ENCODE measurements around the gene CAMK2G. TPM values are rescaled to one million over a fixed set of nuclear protein-coding genes. Genes with fewer than 3 reads are reported as not detected.
A peak's percentile ranks its signal among the peaks of the same experiment; 100 is the strongest.

CAMK2G gene
- polyA plus RNA-seq, 2 of the 4 experiments (the other 2 are of a cell fraction): 22.6 to 25.5 TPM

GRCh38 chr10:73906524-73907447 lies 32.4 kb upstream of the CAMK2G start (continued):
- TF ChIP-seq PBX3 (IDR thresholded peaks at IDR 0.05) (peak; percentile 74; the same call in 1 of the 2 replicates), HOXB13 (CRISPR knock-in tag; IDR thresholded peaks at IDR 0.05; ENCODE audit: low read depth) (peak; percentile 52; the same call in 1 of the 2 replicates)

- CTCF ChIA-PET: interaction anchor here (2.3 to 16.7 kb wide), 3 partner anchors 14 to 56 kb away, joined by 6 to 196 read pairs (median 162); no protein-coding TSS in a partner anchor
- TF ChIP-seq RARB (CRISPR knock-in tag; IDR thresholded peaks at IDR 0.05) (no peak), CEBPB (IDR thresholded peaks at IDR 0.05) (no peak), FOSB (CRISPR knock-in tag; IDR thresholded peaks at IDR 0.05) (no peak), EHMT2 (IDR thresholded peaks at IDR 0.05; ENCODE audit: low read depth) (no peak), NR3C1 (IDR thresholded peaks at IDR 0.05) (no peak), ATOH8 (CRISPR knock-in tag; IDR thresholded peaks at IDR 0.05; ENCODE audit: low read depth) (no peak), FOSL2 (IDR thresholded peaks at IDR 0.05) (no peak), FOSL2 (CRISPR knock-in tag; IDR thresholded peaks at IDR 0.05) (no peak), KDM1A (IDR thresholded peaks at IDR 0.05; ENCODE audit: low read depth) (no peak), RFX5 (IDR thresholded peaks at IDR 0.05) (no peak), NPAS2 (CRISPR knock-in tag; IDR thresholded peaks at IDR 0.05; ENCODE audit: borderline replicate concordance) (no peak), ESRRA (IDR thresholded peaks at IDR 0.05; ENCODE audit: borderline replicate concordance, low read length) (no peak), MAX (IDR thresholded peaks at IDR 0.05) (no peak)
- H3K4me1 ChIP-seq: peaks cover 80% of the 10 kb centered on the region
- no peak for DNase-seq (ENCODE audit: low read depth in 1 of 2, low spot score in 1 of 2)
- 70% methylated on average over 4 of the region's 4 CpGs for WGBS (ENCODE audit: missing lambda C conversion rate)
- peak overlapping the region; percentile 91 to 96 for H3K27ac ChIP-seq
- no peak for FAIRE-seq
- peak overlapping the region; percentile 85 for H3K4me2 ChIP-seq
- POLR2A ChIA-PET: interaction anchor here (3.9 kb wide), 1 partner anchor 16 kb away, joined by 98 read pairs; no protein-coding TSS in a partner anchor
- ATAC-seq: no peak
- no peaks in the 10 kb centered on the region for H3K9me3 ChIP-seq
- H3K4me3 ChIP-seq: no peak overlapping the region
Measured at GRCh38 chr10:73905256-73906020, 31.1 kb upstream of the CAMK2G start.

GRCh38 chr10:73902351-73902750 lies 28.0 kb upstream of the CAMK2G start:
- DNase-seq (ENCODE audit: low read depth in 1 of 2, low spot score in 1 of 2) (no peak), ATAC-seq (no peak), FAIRE-seq (no peak)
- no peak overlapping the region for H3K4me3 ChIP-seq
- 90% methylated on average over 2 of the region's 2 CpGs for WGBS (ENCODE audit: missing lambda C conversion rate)
- peaks cover 68% of the 10 kb centered on the region for H3K4me1 ChIP-seq
- peak overlapping the region; percentile 69; the same call in 1 of the 3 replicates for H3K4me2 ChIP-seq
- CTCF ChIA-PET: interaction anchor here (0.6 to 26.6 kb wide), 7 partner anchors 11 to 199 kb away, joined by 3 to 936 read pairs (median 8); no protein-coding TSS in a partner anchor
- POLR2A ChIA-PET: no interaction called here
- H3K27ac ChIP-seq: peak overlapping the region; percentile 29 to 96
- H3K9me3 ChIP-seq: no peaks in the 10 kb centered on the region
- no peak for TF ChIP-seq HOXA7 (CRISPR knock-in tag; IDR thresholded peaks at IDR 0.05)
- no peak for TF ChIP-seq USF2 (IDR thresholded peaks at IDR 0.05)
- TF ChIP-seq HOXB5 (CRISPR knock-in tag; IDR thresholded peaks at IDR 0.05): no peak
- TF ChIP-seq HEYL (CRISPR knock-in tag; IDR thresholded peaks at IDR 0.05): no peak
- TF ChIP-seq PHF8 (IDR thresholded peaks at IDR 0.05; ENCODE audit: borderline replicate concordance, low read depth): no peak
- no peak for TF ChIP-seq BHLHE40 (IDR thresholded peaks at IDR 0.05; ENCODE audit: low read depth, low read length)
- no peak for TF ChIP-seq FOSB (CRISPR knock-in tag; IDR thresholded peaks at IDR 0.05)
- no peak for TF ChIP-seq KDM5A (IDR thresholded peaks at IDR 0.05)
- no peak for TF ChIP-seq HDAC2 (IDR thresholded peaks at IDR 0.05)
- TF ChIP-seq ELK1 (IDR thresholded peaks at IDR 0.05; ENCODE audit: low read depth, low read length): no peak
- TF ChIP-seq EP300 (IDR thresholded peaks at IDR 0.05): no peak
- TF ChIP-seq RNF2 (IDR thresholded peaks at IDR 0.05; ENCODE audit: borderline replicate concordance, low read depth): no peak
- TF ChIP-seq NR3C1 (IDR thresholded peaks at IDR 0.05): no peak
- no peak for TF ChIP-seq PBX3 (IDR thresholded peaks at IDR 0.05)
- TF ChIP-seq EHMT2 (IDR thresholded peaks at IDR 0.05; ENCODE audit: low read depth): no peak
- TF ChIP-seq RARB (CRISPR knock-in tag; IDR thresholded peaks at IDR 0.05): no peak
- no peak for TF ChIP-seq HES2 (IDR thresholded peaks at IDR 0.05)
